Measurements from ENCODE around the gene CRY2. TPM values are rescaled to one million over a fixed set of nuclear protein-coding genes. Genes with fewer than 3 reads are reported as not detected.

CRY2 gene
- total and polyA plus RNA-seq, 2 of the 8 experiments (the other 6 are each of a cell fraction or from before 2014, with no cell fraction given) = 8.0 to 9.4 TPM

DNA sequence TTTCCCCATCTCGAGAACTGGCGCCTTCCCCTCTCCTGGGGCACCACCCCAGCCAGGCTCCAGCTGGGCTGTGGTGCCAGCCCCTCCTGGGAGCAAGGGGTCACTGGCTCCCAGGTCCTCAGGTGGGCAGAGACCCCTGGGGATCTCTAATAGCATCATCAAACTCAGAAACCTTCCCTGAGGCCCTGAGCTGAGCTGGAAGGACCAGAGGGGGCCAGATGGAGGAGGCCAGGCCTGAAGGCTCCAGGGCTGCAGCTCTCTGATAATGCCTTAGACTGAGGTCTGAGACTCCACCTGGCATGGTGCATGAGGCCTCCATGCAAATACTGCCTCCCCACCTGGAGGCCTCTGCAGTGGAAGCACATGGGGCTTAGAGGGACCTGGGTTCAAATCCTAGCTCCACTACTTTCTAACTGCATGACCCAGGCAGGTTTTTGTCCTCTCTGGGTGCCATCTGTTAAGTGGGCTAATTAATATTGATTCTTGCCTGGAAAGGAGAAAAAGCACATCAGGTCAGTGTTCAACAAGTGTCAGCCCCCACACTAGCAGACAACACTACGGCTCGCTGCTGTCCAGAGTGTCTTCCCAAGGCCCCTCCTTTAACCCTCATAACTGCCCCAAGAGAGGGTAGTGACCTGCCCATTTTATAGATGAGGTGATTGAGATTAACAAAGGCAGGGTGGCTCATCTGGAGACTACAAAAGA lies 39.7 kb downstream of the CRY2 start:
- Histone ChIP-seq H3K79me2 (ENCODE audit: control insufficient read depth in 1 of 2, insufficient read depth in 2 of 2, low read length in 2 of 2) (no peaks in the 10 kb centered on the region; a peak in 1 of 4 replicates), H3K79me1 (ENCODE audit: low read depth, low read length) (no peaks in the 10 kb centered on the region; the same call in 1 of the 2 replicates), H2BK15ac (ENCODE audit: low read length) (no peak overlapping the region), H4K8ac (ENCODE audit: extremely low read depth, insufficient read depth, low read length) (peak overlapping the region; percentile 36), H3K14ac (ENCODE audit: insufficient read length) (no peak overlapping the region), H4K91ac (replicated peaks; ENCODE audit: insufficient read length, low read length) (no peak overlapping the region), H3K27me3 (replicated peaks in 1 of 4; ENCODE audit: control insufficient read depth in 3 of 4, extremely low read depth in 1 of 4, insufficient read depth in 3 of 4, low read length in 3 of 4) (no peaks in the 10 kb centered on the region; a peak in 2 of 7 replicates), H3K9ac (replicated peaks in 1 of 4; ENCODE audit: extremely low read depth in 1 of 4, low read depth in 3 of 4, low read length in 3 of 4) (no peak overlapping the region), H3K4ac (replicated peaks; ENCODE audit: insufficient read length, low read depth, low read length) (no peak overlapping the region), H2BK12ac (ENCODE audit: low read depth, low read length) (no peak overlapping the region), H3K23me2 (ENCODE audit: low read depth, low read length) (peaks cover 8% of the 10 kb centered on the region; the same call in 1 of the 2 replicates), H2BK5ac (ENCODE audit: low read depth, low read length) (no peak overlapping the region; the same call in 1 of the 2 replicates), H4K20me1 (replicated peaks in 1 of 2; ENCODE audit: control insufficient read depth in 1 of 2, insufficient read depth in 2 of 2, low read length in 2 of 2) (peaks cover 0 to 10% of the 10 kb centered on the region in 2 experiments), H2BK20ac (ENCODE audit: low read length) (no peak overlapping the region), H3K4me3 (ENCODE audit: extremely low read depth in 1 of 4, insufficient read depth in 2 of 4, low read depth in 3 of 4, low read length in 4 of 4) (peak overlapping the region; percentile 58 to 83 (median 71); a peak in 5 of 8 replicates), H3K36me3 (ENCODE audit: control insufficient read depth in 2 of 4, insufficient read depth in 4 of 4, low read length in 3 of 4) (no peaks in the 10 kb centered on the region), H2AK5ac (ENCODE audit: low read depth, low read length) (no peak overlapping the region), H3K23ac (ENCODE audit: insufficient read length) (no peak overlapping the region), H3K4me2 (ENCODE audit: insufficient read depth in 1 of 2, low read depth in 2 of 2, low read length in 2 of 2) (peak overlapping the region; percentile 75 to 80), H3K27ac (ENCODE audit: low read depth, low read length) (no peak overlapping the region), H3K4me1 (replicated peaks in 1 of 4; ENCODE audit: control insufficient read depth in 3 of 4, insufficient read depth in 4 of 4, low read length in 3 of 4) (peaks cover 0 to 10% (median 5%) of the 10 kb centered on the region in 4 experiments; a peak in 5 of 7 replicates), H3K56ac (replicated peaks; ENCODE audit: insufficient read length, low read depth, low read length) (no peak overlapping the region), H2AFZ (ENCODE audit: low read length) (no peak overlapping the region), H3K18ac (ENCODE audit: extremely low read depth, low read length) (no peak overlapping the region), H2BK120ac (replicated peaks; ENCODE audit: low read depth, low read length) (no peak overlapping the region), H4K5ac (ENCODE audit: insufficient read length, low read depth, low read length) (no peak overlapping the region), H3K9me3 (ENCODE audit: insufficient read depth in 2 of 2, low read depth in 1 of 2, low read length in 1 of 2) (no peaks in the 10 kb centered on the region)
- no peak for DNase-seq (ENCODE audit: low read depth in 1 of 2, low spot score in 2 of 2)
- ChIA-PET POLR2A (ENCODE audit: partially characterized antibody) (interaction anchor here (0.8 to 3.2 kb wide), 10 partner anchors 9 to 408 kb away, joined by 3 to 14 read pairs (median 4); partner anchors contain the start of gene LARGE2), CTCF (ENCODE audit: partially characterized antibody) (interaction anchor here (0.6 to 5.7 kb wide), 6 partner anchors 8 to 104 kb away, joined by 3 to 32 read pairs (median 4); no protein-coding TSS in a partner anchor)
- no peak for FAIRE-seq
- no peak for TF ChIP-seq NRF1 (IDR thresholded peaks at IDR 0.05; ENCODE audit: low read depth, low read length)
- TF ChIP-seq SIRT6 (IDR thresholded peaks at IDR 0.05; ENCODE audit: low read length) = no peak
- WGBS, 2 experiments (ENCODE audit: extremely low coverage in 1 of 2, insufficient coverage in 1 of 2, insufficient read length in 1 of 2, insufficient replicate concordance in 2 of 2, low coverage in 1 of 2, low lambda C conversion rate in 2 of 2, missing lambda C conversion rate in 1 of 2) = 88% methylated on average over 4 of the region's 4 CpGs; no CpG with 5 or more reads in 1 of the 2 experiments

All from H1 (cell line).